Mesendoderm (in vitro differentiated cells): Measurements from ENCODE around the gene ARID5B.

Source experiments
- DNase-seq: peaks from one replicate; pipeline ENCODE4 v3.0.0; 2013
- H2AK5ac ChIP-seq: 2 replicates; pipeline ENCODE4 v1.6.1; 2013; ENCODE audit warnings: low read length, inconsistent platforms
- H2BK120ac ChIP-seq: 2 replicates; pipeline ENCODE4 v1.6.1; 2013; ENCODE audit warnings: low read depth, mild to moderate bottlenecking, low read length, moderate library complexity, mixed read lengths
- H2BK15ac ChIP-seq: replicated peaks from 2 replicates; pipeline ENCODE4 v1.6.1; 2013; ENCODE audit warnings: low read depth, mild to moderate bottlenecking, moderate library complexity
- H2BK5ac ChIP-seq: 2 replicates; pipeline ENCODE4 v1.6.1; 2013; ENCODE audit warnings: low read length, inconsistent platforms
- H3K18ac ChIP-seq: 2 replicates; pipeline ENCODE4 v1.6.1; 2013; ENCODE audit warnings: mild to moderate bottlenecking, low read length, mixed read lengths
- H3K23ac ChIP-seq: one replicate; pipeline ENCODE4 v1.6.1; 2013; ENCODE audit warnings: low read length
- H3K27ac ChIP-seq: 2 replicates; pipeline ENCODE4 v1.5.1; 2013; ENCODE audit warnings: low read depth, mild to moderate bottlenecking, inconsistent platforms, low read length, moderate library complexity
- H3K27me3 ChIP-seq: 2 replicates; pipeline ENCODE4 v1.6.1; 2013; ENCODE audit warnings: low read length, control low read depth, mild to moderate bottlenecking, inconsistent platforms; ENCODE audit not compliant: insufficient read depth, poor library complexity
- H3K36me3 ChIP-seq: 2 replicates; pipeline ENCODE4 v1.6.1; 2013; ENCODE audit warnings: low read length, inconsistent platforms; ENCODE audit not compliant: control insufficient read depth, insufficient read depth
- H3K4ac ChIP-seq: one replicate; pipeline ENCODE4 v1.6.1; 2013; ENCODE audit warnings: low read depth, mild to moderate bottlenecking, low read length, moderate library complexity
- H3K4me1 ChIP-seq: 2 replicates; pipeline ENCODE4 v1.6.1; 2013; ENCODE audit warnings: low read depth, low read length, inconsistent platforms; ENCODE audit not compliant: control insufficient read depth
- H3K4me2 ChIP-seq: 2 replicates; pipeline ENCODE4 v1.6.1; 2013; ENCODE audit warnings: low read length
- H3K4me3 ChIP-seq: 2 replicates; pipeline ENCODE4 v1.5.1; 2013; ENCODE audit warnings: mild to moderate bottlenecking, low read length
- H3K56ac ChIP-seq: one replicate; pipeline ENCODE4 v1.6.1; 2013; ENCODE audit warnings: low read length
- H3K79me1 ChIP-seq: 2 replicates; pipeline ENCODE4 v1.6.1; 2013; ENCODE audit warnings: low read length, inconsistent platforms
- H3K79me2 ChIP-seq: 2 replicates; pipeline ENCODE4 v1.6.1; 2013; ENCODE audit warnings: mild to moderate bottlenecking, low read length; ENCODE audit not compliant: control insufficient read depth, insufficient read depth
- H3K9ac ChIP-seq: 2 replicates; pipeline ENCODE4 v1.6.1; 2013; ENCODE audit warnings: low read length, inconsistent platforms
- H4K5ac ChIP-seq: one replicate; pipeline ENCODE4 v1.6.1; 2013; ENCODE audit warnings: low read length
- H4K8ac ChIP-seq: one replicate; pipeline ENCODE4 v1.6.1; 2013; ENCODE audit warnings: low read depth, mild to moderate bottlenecking, control low read depth, low read length, moderate library complexity
- WGBS: extraction: QIAGEN DNeasy Blood & Tissue Kit; methylation state at CpG from one replicate; pipeline ENCODE4 v1.1.7; 2013; ENCODE audit warnings: low lambda C conversion rate, missing lambda C conversion rate; ENCODE audit not compliant: insufficient coverage; ENCODE audit errors: extremely low coverage; 5-methylcytosine and 5-hydroxymethylcytosine counted together

The ARID5B gene

GRCh38 chr10:62050346-62050892 lies 148.9 kb downstream of the ARID5B start:
- no peaks in the 10 kb centered on the region for H3K79me1 ChIP-seq
- H3K56ac ChIP-seq = no peak overlapping the region
- no peak overlapping the region for H3K23ac ChIP-seq
- H2AK5ac ChIP-seq = no peak overlapping the region
- H2BK120ac ChIP-seq = no peak overlapping the region
- WGBS = no CpG with 5 or more reads among the region's 5 CpGs
- H3K27ac ChIP-seq = no peak overlapping the region
- no peak overlapping the region for H3K4ac ChIP-seq
- no peak overlapping the region for H4K5ac ChIP-seq
- H2BK5ac ChIP-seq = no peak overlapping the region
- no peak for DNase-seq
- no peaks in the 10 kb centered on the region for H3K79me2 ChIP-seq
- no peaks in the 10 kb centered on the region for H3K27me3 ChIP-seq
- no peak overlapping the region for H3K18ac ChIP-seq
- H3K4me3 ChIP-seq = no peak overlapping the region
- no peak overlapping the region for H3K9ac ChIP-seq
- no peak overlapping the region for H3K4me2 ChIP-seq
- H2BK15ac ChIP-seq = peak overlapping the region; percentile 59
- no peaks in the 10 kb centered on the region for H3K36me3 ChIP-seq
- no peak overlapping the region for H4K8ac ChIP-seq
- H3K4me1 ChIP-seq = peaks cover 14% of the 10 kb centered on the region

DNA sequence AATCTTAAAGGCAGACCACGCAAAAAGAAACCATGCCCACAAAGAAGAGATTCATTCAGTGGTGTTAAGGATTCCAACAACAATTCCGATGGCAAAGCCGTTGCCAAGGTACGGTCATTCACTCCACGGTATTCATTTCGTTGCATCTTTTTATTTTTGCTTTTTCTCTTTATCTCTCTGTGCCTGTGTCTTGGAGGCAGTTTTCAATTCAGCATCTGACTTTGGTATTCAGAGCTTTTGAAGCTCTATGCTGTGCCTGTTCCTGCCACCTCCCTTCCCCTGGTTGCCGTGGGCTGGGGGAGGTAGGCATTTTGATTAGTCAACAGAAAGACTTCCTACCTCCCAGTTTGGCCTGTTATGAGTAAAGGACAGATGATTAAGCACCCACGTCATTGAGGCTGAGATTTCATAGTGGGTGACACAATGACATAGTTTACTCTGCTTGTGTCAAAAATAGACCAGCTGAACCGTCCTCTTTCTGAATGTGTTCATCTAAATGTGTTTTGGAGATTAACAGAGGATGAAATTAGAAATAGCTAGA lies 149.5 kb downstream of the ARID5B start:
- H3K27me3 ChIP-seq = no peaks in the 10 kb centered on the region
- H3K4me1 ChIP-seq = peaks cover 14% of the 10 kb centered on the region
- H4K8ac ChIP-seq = no peak overlapping the region
- no peak overlapping the region for H2AK5ac ChIP-seq
- H2BK15ac ChIP-seq = peak overlapping the region; percentile 59
- no peak overlapping the region for H2BK120ac ChIP-seq
- WGBS = no CpG with 5 or more reads among the region's 9 CpGs
- H3K4me2 ChIP-seq = no peak overlapping the region
- no peak overlapping the region for H3K4ac ChIP-seq
- H3K23ac ChIP-seq = no peak overlapping the region
- H3K18ac ChIP-seq = no peak overlapping the region
- H3K4me3 ChIP-seq = no peak overlapping the region
- no peak overlapping the region for H3K9ac ChIP-seq
- no peaks in the 10 kb centered on the region for H3K79me1 ChIP-seq
- no peaks in the 10 kb centered on the region for H3K36me3 ChIP-seq
- H3K79me2 ChIP-seq = no peaks in the 10 kb centered on the region
- no peak overlapping the region for H2BK5ac ChIP-seq
- H4K5ac ChIP-seq = no peak overlapping the region
- H3K56ac ChIP-seq = no peak overlapping the region
- DNase-seq = peak; percentile 84
- no peak overlapping the region for H3K27ac ChIP-seq

DNA sequence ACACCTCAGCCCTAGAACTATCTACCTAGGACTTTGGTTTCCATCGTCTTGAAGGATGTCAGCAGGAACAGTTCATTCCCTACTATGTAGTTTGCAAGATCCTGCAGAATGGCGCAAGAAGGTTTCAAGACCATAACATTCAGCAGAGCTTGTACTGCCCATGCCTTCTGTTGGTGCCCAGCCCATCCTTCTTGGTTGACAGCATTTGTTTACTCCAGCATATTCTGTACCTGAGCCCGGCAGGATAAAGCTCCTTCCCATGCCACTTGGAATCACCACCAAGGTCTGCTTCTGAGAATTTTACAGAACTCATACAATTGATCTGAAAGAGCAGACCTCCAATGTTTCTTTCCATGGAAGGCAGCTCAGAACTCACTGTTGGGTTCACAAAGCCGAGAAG lies 150.8 kb downstream of the ARID5B start:
- H3K4ac ChIP-seq = no peak overlapping the region
- no peak overlapping the region for H3K4me3 ChIP-seq
- H3K27ac ChIP-seq = no peak overlapping the region
- H2BK120ac ChIP-seq = no peak overlapping the region
- no peak overlapping the region for H2BK5ac ChIP-seq
- no peak overlapping the region for H3K23ac ChIP-seq
- no peak overlapping the region for H2BK15ac ChIP-seq
- no peak overlapping the region for H4K8ac ChIP-seq
- no peaks in the 10 kb centered on the region for H3K79me1 ChIP-seq
- no peak overlapping the region for H3K4me2 ChIP-seq
- H3K36me3 ChIP-seq = no peaks in the 10 kb centered on the region
- H3K4me1 ChIP-seq = peaks cover 12% of the 10 kb centered on the region
- H3K56ac ChIP-seq = no peak overlapping the region
- no peak overlapping the region for H3K9ac ChIP-seq
- H2AK5ac ChIP-seq = no peak overlapping the region
- WGBS = no CpG with 5 or more reads among the region's 4 CpGs
- H4K5ac ChIP-seq = no peak overlapping the region
- no peaks in the 10 kb centered on the region for H3K27me3 ChIP-seq
- H3K18ac ChIP-seq = no peak overlapping the region
- H3K79me2 ChIP-seq = no peaks in the 10 kb centered on the region
- DNase-seq = no peak

- no peak overlapping the region for H2AK5ac ChIP-seq
- no peak overlapping the region for H4K5ac ChIP-seq
- no peaks in the 10 kb centered on the region for H3K36me3 ChIP-seq
- no peak overlapping the region for H3K27ac ChIP-seq
- no CpG with 5 or more reads among the region's 2 CpGs for WGBS
- no peak overlapping the region for H2BK15ac ChIP-seq
- no peaks in the 10 kb centered on the region for H3K27me3 ChIP-seq
- H3K18ac ChIP-seq = no peak overlapping the region
- H3K4me3 ChIP-seq = no peak overlapping the region
- H2BK120ac ChIP-seq = no peak overlapping the region
- H3K4me1 ChIP-seq = peaks cover 4% of the 10 kb centered on the region
- DNase-seq = no peak
- no peak overlapping the region for H2BK5ac ChIP-seq
- H4K8ac ChIP-seq = no peak overlapping the region
- H3K79me1 ChIP-seq = no peaks in the 10 kb centered on the region
- H3K4ac ChIP-seq = no peak overlapping the region
- H3K79me2 ChIP-seq = no peaks in the 10 kb centered on the region
- no peak overlapping the region for H3K23ac ChIP-seq
- H3K4me2 ChIP-seq = no peak overlapping the region
- H3K9ac ChIP-seq = no peak overlapping the region
- no peak overlapping the region for H3K56ac ChIP-seq
These were observed 152.4 kb downstream of the ARID5B start for GRCh38 chr10:62053860-62054259.

GRCh38 chr10:62054408-62054807 lies 152.9 kb downstream of the ARID5B start:
- Histone ChIP-seq H4K5ac (no peak overlapping the region), H3K36me3 (no peaks in the 10 kb centered on the region), H3K79me1 (no peaks in the 10 kb centered on the region), H3K79me2 (no peaks in the 10 kb centered on the region), H3K23ac (no peak overlapping the region), H3K18ac (no peak overlapping the region), H2AK5ac (no peak overlapping the region), H3K27ac (no peak overlapping the region), H4K8ac (no peak overlapping the region), H3K56ac (no peak overlapping the region), H3K4me1 (peaks cover 3% of the 10 kb centered on the region), H3K4me3 (no peak overlapping the region), H3K27me3 (no peaks in the 10 kb centered on the region), H2BK15ac (no peak overlapping the region), H3K4ac (no peak overlapping the region), H2BK120ac (no peak overlapping the region), H3K4me2 (no peak overlapping the region), H2BK5ac (no peak overlapping the region), H3K9ac (no peak overlapping the region)
- DNase-seq = no peak

DNA sequence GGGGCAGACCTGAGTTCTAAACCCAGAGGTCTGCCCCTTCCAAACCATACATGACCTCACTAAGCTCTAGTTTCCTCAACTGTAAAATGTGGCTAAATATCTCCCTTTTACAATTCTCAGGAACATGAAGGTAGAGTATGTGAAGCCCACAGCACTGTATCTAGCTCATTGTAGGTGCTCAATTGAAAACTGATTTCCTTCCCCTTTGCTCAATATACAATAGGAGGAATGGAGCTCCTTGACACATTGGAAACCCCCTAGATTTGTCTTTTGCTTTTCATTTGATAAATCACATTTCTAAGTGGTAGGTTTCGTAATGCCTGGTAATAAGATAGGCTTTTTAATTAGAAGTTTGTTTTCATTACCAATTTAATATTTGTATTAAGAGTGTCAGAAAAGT lies 153.3 kb downstream of the ARID5B start:
- no peaks in the 10 kb centered on the region for H3K27me3 ChIP-seq
- peaks cover 3% of the 10 kb centered on the region for H3K4me1 ChIP-seq

More for the DNA sequence above, 153.3 kb downstream of the ARID5B start:
- no peak overlapping the region for H4K5ac ChIP-seq
- no peak overlapping the region for H2BK5ac ChIP-seq
- no peak overlapping the region for H3K4me3 ChIP-seq
- no peak overlapping the region for H3K27ac ChIP-seq
- no peak overlapping the region for H3K18ac ChIP-seq
- no peak overlapping the region for H3K9ac ChIP-seq
- no peak overlapping the region for H4K8ac ChIP-seq
- no peaks in the 10 kb centered on the region for H3K36me3 ChIP-seq
- no peak overlapping the region for H3K56ac ChIP-seq
- no peak overlapping the region for H3K23ac ChIP-seq
- no peak overlapping the region for H2BK120ac ChIP-seq
- no peak overlapping the region for H3K4ac ChIP-seq
- no peak overlapping the region for H3K4me2 ChIP-seq
- no peak overlapping the region for H2AK5ac ChIP-seq
- no peak overlapping the region for H2BK15ac ChIP-seq
- H3K79me1 ChIP-seq = no peaks in the 10 kb centered on the region
- H3K79me2 ChIP-seq = no peaks in the 10 kb centered on the region
- WGBS = no CpG with 5 or more reads among the region's 1 CpG
- no peak for DNase-seq
